H1 (cell line): ENCODE data around the gene ISOC1. TPM values are rescaled to one million over a fixed set of nuclear protein-coding genes. Genes with fewer than 3 reads are reported as not detected.

Source experiments
- TAF1 ChIP-seq: IDR thresholded peaks from 2 replicates; pipeline ENCODE4 v1.6.1; 2011; ENCODE audit warnings: mild to moderate bottlenecking, low read depth, low read length
- polyA plus RNA-seq, 7 experiments: library from polyadenylated mRNA; depleted of rRNA in 3 of 7; stranded (reverse) in 5 of 7; unstranded in 2 of 7; fragments of >200 nt in 5 of 7; fragments of 200-250 nt in 2 of 7; gene quantifications; 1 replicate in 5 of 7; 2 replicates in 1 of 7; 4 replicates in 1 of 7; pipeline versions ENCODE4 v1.2.1 to v1.2.3, GENCODE V29; 2011 to 2013; ENCODE audit warnings: missing spikeins in 2 of 7, mixed read lengths in 2 of 7
- total RNA-seq: library from RNA; stranded (reverse); fragmentation: NEBNext Ultra II Directional; extraction: Animal tissue kit (Norgen Biotek cat#: 25700); gene quantifications from 2 replicates; pipeline ENCODE4 v1.2.1, GENCODE V29; 2021
- TF ChIP-seq, protein P1 (sequence below): IDR thresholded peaks from 2 replicates; pipeline ENCODE4 v1.6.1; 2012; ENCODE audit warnings: low read length, inconsistent platforms

The ISOC1 gene
- total and polyA plus RNA-seq, 2 of the 8 experiments (the other 6 are each of a cell fraction or from before 2014, with no cell fraction given) = 27.7 to 34.9 TPM

DNA sequence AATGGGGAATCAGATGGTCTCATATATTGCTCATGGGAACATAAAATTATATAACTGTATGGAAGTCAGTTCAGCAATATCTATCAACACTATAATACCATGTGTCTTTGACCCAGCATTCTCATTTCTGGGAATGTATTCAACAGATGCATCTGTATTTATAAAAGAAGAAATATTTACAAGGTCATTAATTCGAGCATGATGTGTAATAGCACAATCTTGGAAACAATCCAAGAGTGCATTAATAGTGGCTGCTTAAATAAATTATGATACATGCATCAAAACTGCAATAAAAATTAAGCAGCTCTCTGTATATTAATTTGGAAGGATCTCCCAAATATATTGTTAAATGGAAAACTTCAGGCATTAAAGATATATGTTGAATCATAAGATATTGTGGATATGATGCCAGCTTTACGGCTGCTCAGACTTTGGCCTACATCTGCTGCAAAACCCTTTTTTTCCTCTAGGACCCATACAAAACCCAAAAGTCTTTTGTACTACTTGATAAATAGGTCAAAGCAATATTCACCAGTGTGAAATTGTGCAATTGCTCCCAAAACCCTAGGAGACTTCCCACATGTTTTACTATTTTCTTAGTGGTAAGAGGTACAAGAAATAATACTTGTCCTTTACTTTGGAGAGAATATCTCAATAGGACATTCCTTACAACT is 45.3 kb upstream of the ISOC1 start (continued):
- TF ChIP-seq, protein P1, sequence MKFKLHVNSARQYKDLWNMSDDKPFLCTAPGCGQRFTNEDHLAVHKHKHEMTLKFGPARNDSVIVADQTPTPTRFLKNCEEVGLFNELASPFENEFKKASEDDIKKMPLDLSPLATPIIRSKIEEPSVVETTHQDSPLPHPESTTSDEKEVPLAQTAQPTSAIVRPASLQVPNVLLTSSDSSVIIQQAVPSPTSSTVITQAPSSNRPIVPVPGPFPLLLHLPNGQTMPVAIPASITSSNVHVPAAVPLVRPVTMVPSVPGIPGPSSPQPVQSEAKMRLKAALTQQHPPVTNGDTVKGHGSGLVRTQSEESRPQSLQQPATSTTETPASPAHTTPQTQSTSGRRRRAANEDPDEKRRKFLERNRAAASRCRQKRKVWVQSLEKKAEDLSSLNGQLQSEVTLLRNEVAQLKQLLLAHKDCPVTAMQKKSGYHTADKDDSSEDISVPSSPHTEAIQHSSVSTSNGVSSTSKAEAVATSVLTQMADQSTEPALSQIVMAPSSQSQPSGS = no peak
- no peak for TF ChIP-seq TAF1
